HG03354 (cell line): Measurements from ENCODE around the gene CTSC.

Experiments used
- ATAC-seq: cut with Tn5 transposase; IDR thresholded peaks from one replicate; pipeline ENCODE4 v1.9.1; 2021; ENCODE audit warnings: mild to moderate bottlenecking; ENCODE audit not compliant: unreplicated experiment, poor library complexity, severe bottlenecking

Gene CTSC

DNA sequence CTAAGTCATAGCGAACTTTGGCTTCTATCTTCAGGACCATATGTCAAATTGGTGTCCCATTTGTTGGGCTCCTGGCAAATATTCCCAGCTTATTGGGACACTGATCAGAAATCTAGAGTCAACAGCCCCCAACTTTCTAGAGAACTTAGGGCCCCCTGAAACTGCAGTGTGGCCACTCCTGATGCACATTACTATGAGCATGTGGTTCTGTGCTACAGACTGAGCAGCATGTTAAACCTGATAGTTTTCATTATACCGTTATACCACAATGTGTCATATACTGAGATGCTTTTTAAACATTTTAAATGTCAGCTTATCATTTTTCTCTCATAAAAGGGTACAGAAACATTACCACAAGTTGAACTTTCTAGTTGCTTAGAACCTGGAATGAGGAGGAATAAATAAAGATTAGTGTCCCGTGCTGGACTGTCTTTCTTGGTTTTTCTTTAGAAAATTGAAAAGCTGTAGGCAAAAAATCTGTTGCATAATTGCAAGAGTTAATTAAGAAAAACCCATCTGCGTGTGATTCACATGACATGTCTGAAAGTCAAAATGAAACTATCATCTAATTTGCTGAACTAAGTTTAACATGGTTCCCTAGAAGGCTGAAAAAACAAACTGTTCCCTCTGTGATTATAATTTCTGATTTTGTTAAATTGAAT, 16.4 kb upstream of the CTSC start:
- ATAC-seq = peak; percentile 44

- ATAC-seq = no peak
Observed at GRCh38 chr11:88353386-88353785, 15.8 kb upstream of the CTSC start.

- ATAC-seq = no peak
Observed at GRCh38 chr11:88352139-88352538, 14.6 kb upstream of the CTSC start.

DNA sequence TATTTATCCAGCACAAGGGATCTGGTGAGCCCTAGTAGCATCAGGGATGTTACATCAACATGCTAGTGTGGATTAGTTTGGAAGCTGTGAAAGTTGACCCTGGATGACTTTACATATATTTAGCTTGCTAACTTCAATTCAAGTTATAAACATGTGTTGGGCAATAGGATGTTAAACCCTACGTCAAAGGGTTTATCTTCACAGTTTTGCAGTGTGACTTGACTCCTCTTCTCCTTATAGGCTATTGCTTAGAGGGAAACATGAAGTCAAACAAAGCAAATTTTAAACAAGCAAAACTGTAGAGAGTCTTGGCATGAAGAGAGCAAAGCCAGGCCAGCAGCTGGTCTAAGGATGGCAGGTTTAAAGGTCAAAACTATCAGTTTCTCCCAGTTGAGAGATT, 11.3 kb upstream of the CTSC start:
- no peak for ATAC-seq

GRCh38 chr11:88345949-88346348, 8.4 kb upstream of the CTSC start:
- ATAC-seq = no peak

DNA sequence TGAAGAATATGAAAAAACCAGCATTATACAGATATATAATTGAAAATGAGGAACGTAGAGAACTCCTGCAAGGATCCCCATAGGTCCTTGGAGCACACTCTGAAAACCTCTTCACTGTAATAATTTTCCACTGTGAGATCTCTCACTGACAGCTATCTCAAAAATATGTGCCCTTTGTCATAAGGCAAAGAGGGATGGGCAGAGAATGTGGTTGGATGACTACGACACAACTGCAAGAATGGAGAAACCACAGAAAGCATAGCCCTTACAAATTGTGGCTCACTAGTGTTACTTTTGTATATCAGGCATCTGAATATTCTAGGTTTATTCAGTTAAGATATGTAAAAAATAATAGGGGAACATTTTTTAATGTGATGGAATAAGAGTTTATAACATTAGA, 7.9 kb upstream of the CTSC start:
- peak; percentile 45 for ATAC-seq

DNA sequence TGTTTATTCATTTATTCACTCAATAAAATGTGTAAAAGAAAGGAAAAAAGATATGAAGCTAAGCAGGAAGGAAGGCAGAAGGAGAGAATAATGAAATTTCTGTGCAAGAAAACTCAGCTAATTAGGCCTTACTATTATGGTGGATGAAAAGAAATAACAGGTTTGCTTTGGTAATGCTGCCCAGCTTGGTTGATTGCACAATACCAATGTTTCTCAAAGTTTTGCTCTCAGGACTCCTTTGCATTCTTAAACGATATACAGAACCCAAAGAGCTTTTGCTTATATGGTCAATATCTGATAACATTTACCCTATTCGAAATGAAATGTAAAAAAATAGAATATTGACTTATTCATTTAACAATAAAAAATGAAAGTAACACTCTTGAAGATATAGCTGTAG, 7.3 kb upstream of the CTSC start:
- no peak for ATAC-seq

GRCh38 chr11:88341522-88342251, 4.2 kb upstream of the CTSC start:
- ATAC-seq = no peak

- ATAC-seq = no peak
Observed at GRCh38 chr11:88340366-88340935, 2.9 kb upstream of the CTSC start.

GRCh38 chr11:88337987-88338668, 592 bp upstream of the CTSC start:
- peak; percentile 36 for ATAC-seq

DNA sequence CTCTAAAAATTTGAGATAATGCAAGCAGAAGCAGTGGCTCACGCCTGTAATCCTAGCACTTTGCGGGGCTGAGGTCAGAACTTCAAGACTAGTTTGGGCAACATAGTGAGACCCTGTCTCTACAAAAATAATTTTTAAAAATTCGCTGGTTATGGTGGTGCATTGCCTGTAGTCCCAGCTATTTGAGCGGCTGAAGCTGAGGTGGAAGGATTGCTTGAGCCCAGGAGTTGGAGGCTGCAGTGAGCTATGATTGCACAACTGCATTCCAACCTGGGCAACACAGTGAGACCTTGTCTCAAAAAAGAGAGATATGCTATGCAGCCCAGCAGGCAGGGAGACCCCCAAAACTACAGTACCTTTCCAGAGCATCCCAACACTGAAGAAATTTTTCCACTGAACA, 2.3 kb downstream of the CTSC start:
- ATAC-seq = no peak

DNA sequence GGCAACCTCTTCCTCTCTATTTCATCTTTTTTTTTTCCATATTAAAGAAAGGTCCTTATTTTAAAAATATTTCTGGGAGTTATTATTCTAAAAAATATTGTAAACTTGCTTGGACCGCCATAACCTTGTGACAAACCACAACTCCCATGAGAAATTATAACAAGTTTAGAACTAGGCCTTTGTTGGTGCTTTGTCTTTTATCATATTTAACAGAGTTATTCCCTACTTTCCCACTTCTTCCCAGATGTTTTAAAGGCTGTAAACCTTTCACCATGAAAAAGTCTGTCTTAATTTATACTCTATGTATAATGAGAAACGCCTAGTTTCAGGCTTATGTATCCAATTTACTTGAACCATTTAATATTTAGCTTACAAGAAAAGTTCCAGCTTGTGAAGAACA, 3.7 kb downstream of the CTSC start:
- no peak for ATAC-seq

- no peak for ATAC-seq
Observed at GRCh38 chr11:88332851-88333250, 4.7 kb downstream of the CTSC start.

DNA sequence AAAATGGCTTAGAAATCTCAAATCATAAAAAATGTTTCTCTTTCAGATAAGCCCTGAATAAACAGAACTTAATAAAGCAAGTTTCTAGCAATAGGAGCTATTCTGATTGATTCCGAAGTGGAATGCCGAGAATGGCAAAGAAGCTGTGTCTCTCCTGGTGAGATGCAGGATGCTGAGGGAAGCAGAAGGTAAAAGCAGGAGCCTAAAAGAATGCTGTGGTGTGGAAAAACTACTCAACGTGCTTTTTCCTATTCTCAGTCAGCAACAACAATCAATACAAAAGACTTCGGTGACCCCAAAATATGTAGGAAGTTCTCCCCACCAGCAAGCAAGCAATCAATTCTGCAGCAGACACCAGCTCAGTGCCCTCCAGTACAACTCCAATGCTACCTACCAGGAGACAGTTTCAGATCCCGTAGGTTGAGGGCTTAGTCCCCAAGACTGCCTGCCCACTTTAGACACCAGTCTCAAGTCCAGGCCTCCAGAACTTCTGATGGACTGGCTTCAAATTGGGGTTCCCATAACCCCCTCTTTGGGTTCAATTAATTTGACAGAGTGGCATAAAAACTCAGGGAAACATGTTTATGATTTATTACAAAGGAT, 6.6 kb downstream of the CTSC start:
- ATAC-seq = no peak

DNA sequence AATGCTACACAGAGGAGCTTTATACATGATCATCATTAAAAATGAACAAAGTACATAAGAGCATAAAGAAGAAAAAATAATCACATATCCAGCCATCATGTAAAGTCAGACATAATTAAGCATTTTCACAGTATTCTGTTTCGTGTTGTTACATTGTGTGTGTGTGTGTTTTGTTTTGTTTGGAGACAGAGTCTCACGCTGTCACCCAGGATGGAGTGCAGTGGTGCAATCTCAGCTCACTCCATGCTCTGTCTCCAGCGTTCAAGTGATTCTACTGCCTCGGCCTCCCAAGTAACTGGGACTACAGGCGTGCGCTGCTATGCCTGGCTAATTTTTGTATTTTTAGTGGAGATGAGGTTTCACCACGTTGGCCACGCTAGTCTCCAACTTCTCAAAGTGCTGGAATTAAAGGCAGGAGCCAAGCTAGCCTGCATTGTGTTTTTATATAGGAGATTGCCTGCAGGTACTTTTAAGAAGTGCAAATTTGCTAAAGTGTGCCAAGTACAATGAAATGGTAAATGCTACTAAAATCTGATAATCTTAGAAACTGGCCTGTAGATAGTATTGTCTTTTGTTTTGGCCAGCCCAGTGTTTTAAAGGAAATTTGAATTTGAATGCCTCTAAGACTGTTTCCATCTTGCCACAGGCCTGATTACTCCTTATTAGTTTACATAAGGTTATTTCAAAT, 7.8 kb downstream of the CTSC start:
- ATAC-seq = no peak

GRCh38 chr11:88327462-88328143, 9.9 kb downstream of the CTSC start:
- no peak for ATAC-seq

DNA sequence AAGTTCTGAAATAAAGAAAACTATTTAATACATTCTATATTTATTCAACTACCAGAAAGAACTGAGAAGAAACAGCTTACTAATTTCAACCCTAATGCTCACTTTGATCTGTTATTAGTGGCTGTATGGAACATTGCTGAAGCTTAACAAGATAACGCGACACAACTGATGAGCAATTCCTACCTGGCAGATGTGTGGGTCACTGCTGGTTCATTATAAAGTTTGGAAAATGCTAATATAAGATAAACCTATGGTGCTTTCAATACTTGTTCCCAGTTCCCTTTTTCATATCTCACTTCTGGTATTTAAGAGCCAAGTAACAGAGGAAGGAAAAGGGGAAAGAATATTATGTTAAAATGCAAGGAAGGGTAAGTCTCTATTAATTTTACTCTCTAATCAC, 10.5 kb downstream of the CTSC start:
- ATAC-seq = no peak

DNA sequence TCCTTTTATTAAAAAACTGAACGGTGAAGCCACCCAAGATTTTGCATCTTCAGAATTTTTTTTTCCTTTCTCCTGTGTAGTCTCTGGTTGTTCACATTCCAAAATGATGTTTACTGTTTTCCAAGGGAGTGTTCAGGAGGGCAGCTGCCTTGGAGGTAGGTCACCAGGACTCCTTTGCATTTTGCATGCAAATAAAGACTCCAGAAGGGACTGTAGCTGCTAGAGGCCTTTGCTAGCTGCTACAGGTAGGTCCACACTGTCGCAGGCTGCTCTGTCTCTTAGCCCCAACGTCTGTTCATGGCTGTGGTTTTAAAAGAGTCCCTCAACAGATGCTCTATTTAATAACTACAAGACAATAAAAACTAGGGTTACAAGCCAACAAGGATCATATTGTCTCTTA, 11.4 kb downstream of the CTSC start:
- ATAC-seq = no peak
